Vagina (tissue), 2 donors: ENCODE measurements around the gene TPX2. TPM values are rescaled to one million over a fixed set of nuclear protein-coding genes. Genes with fewer than 3 reads are reported as not detected.
A peak's percentile ranks its signal among the peaks of the same experiment; 100 is the strongest.

Experiments
- DNase-seq, 2 donors: peaks; one replicate each; pipeline ENCODE4 v3.0.0-alpha.2; 2017; ENCODE audit errors: extremely low spot score in 2 of 2
- H3K27ac ChIP-seq: fragments of 200-600 bp; sonication (generic); one replicate; pipeline ENCODE4 v1.5.1; 2019
- H3K27me3 ChIP-seq: fragments of 200-600 bp; sonication (generic); one replicate; pipeline ENCODE4 v1.5.1; 2019
- H3K36me3 ChIP-seq, 2 donors: fragments of 200-600 bp; sonication (generic); one replicate each; pipeline ENCODE4 v1.5.1; 2017 to 2019
- H3K4me1 ChIP-seq: fragments of 200-600 bp; sonication (generic); one replicate; pipeline ENCODE4 v1.5.1; 2019
- H3K4me3 ChIP-seq, 2 donors: fragments of 200-600 bp; sonication (generic); 1 replicate in 1 of 2; 2 replicates in 1 of 2; pipeline ENCODE4 v1.5.1; 2016 to 2019
- H3K9me3 ChIP-seq: fragments of 200-600 bp; sonication (generic); one replicate; pipeline ENCODE4 v1.5.1; 2019
- POLR2AphosphoS5 ChIP-seq, 2 donors: sonication (generic); formaldehyde crosslinking; IDR thresholded peaks; one replicate each; pipeline ENCODE4 v1.9.0; 2017; ENCODE audit warnings: antibody characterized with exemption in 2 of 2, mild to moderate bottlenecking in 2 of 2, low read depth in 1 of 2; ENCODE audit not compliant: insufficient read depth in 1 of 2
- intact Hi-C: fragments of 100-400 bp; cut with DNase I; formaldehyde crosslinking; loops from one replicate; pipeline ENCODE4 v1.15.1; 2023
- small RNA-seq: library from RNA; depleted of rRNA; stranded (forward); fragments of <200 nt; gene quantifications from one replicate; pipeline ENCODE3, GENCODE V24; 2016
- total RNA-seq: library from RNA; depleted of rRNA; stranded (reverse); fragments of >200 nt; gene quantifications from one replicate; pipeline ENCODE4 v1.2.3, GENCODE V29; 2016
- TF ChIP-seq, protein P1 (sequence below), 3 experiments: fragments of 450-650 bp in 2 of 3; fragments of 200-600 bp in 1 of 3; sonication (generic) in 1 of 3; IDR thresholded peaks; one replicate each; pipeline ENCODE4 v1.5.1; 2017 to 2019; ENCODE audit warnings: antibody characterized with exemption in 3 of 3, mild to moderate bottlenecking in 2 of 3, moderate library complexity in 2 of 3

TPX2 gene
- total RNA-seq, 1 donor from 2014 or later, result 6.1 TPM

DNA sequence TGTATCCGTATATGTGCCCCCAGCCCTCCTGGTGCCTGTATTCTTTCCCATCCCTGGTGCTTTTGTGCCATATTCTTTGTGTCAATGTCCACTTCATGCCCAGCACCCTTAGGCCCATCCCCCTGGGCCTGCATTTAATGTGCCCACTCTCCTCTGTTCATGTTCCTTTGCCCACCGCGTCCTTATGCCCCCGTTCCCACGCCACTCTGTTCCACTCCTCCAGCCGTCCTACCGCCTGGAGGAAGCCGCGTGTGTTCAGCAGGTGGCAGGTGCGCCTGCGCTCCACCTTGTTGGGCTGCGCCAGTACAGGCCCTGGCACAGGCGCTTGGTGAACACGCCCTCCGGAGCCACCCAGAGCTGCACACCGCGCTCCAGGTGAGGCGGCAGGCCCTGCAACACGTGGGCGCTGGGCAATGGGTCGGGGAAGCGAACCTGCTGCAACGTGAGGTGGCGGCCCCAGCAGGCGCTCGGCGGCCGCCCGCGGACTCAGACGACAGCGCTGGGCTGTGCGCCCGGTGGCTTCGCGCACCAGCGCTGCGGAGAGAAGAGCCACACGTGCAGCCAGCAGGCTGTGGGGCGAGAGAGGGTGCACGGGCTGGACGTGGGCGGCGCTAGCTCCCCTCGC, 110.3 kb downstream of the TPX2 start:
- Histone ChIP-seq H3K36me3 (no peaks in the 10 kb centered on the region), H3K27ac (no peak overlapping the region), H3K4me1 (peaks cover 23% of the 10 kb centered on the region), H3K4me3 (no peak overlapping the region), H3K27me3 (no peaks in the 10 kb centered on the region), H3K9me3 (no peaks in the 10 kb centered on the region)
- intact Hi-C loops, result no loop called here
- DNase-seq, result no peak
- TF ChIP-seq, protein P1, sequence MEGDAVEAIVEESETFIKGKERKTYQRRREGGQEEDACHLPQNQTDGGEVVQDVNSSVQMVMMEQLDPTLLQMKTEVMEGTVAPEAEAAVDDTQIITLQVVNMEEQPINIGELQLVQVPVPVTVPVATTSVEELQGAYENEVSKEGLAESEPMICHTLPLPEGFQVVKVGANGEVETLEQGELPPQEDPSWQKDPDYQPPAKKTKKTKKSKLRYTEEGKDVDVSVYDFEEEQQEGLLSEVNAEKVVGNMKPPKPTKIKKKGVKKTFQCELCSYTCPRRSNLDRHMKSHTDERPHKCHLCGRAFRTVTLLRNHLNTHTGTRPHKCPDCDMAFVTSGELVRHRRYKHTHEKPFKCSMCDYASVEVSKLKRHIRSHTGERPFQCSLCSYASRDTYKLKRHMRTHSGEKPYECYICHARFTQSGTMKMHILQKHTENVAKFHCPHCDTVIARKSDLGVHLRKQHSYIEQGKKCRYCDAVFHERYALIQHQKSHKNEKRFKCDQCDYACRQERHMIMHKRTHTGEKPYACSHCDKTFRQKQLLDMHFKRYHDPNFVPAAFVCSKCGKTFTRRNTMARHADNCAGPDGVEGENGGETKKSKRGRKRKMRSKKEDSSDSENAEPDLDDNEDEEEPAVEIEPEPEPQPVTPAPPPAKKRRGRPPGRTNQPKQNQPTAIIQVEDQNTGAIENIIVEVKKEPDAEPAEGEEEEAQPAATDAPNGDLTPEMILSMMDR (IDR thresholded peaks at IDR 0.05), result no peak
- peak in 1 of 2 donors; percentile 14 for TF ChIP-seq POLR2AphosphoS5 (IDR thresholded peaks at IDR 0.05; ENCODE audit: insufficient read depth in 1 of 2, low read depth in 1 of 2)

Small RNA genes lying within 50 kb of the gene (small RNA-seq; reads per million reads assigned to genes)
- gene AL160175.1, result not detected

Other genes with a start within 250 kb of the TPX2 start
- gene HM13, start 224.8 kb upstream of the TPX2 start, total RNA-seq, result 77.8 TPM
- gene ID1, start 134.0 kb upstream of the TPX2 start, total RNA-seq, result 1,190 TPM
- 2.5 TPM for gene COX4I2, start 101.4 kb upstream of the TPX2 start, total RNA-seq
- gene BCL2L1, start 16.4 kb upstream of the TPX2 start, total RNA-seq, result 57.2 TPM
- gene MYLK2, start 80.1 kb downstream of the TPX2 start, total RNA-seq, result not detected
- not detected for gene FOXS1, start 106.3 kb downstream of the TPX2 start, total RNA-seq
- gene DUSP15, start 131.2 kb downstream of the TPX2 start, total RNA-seq, result 2.5 TPM
- not detected for gene TTLL9, start 131.3 kb downstream of the TPX2 start, total RNA-seq
- gene PDRG1, start 212.8 kb downstream of the TPX2 start, total RNA-seq, result 5.9 TPM
- gene XKR7, start 228.9 kb downstream of the TPX2 start, total RNA-seq, result not detected